Fibroblast of villous mesenchyme (primary cell): Measurements from ENCODE around the gene NOM1. TPM values are rescaled to one million over a fixed set of nuclear protein-coding genes. Genes with fewer than 3 reads are reported as not detected.

ENCODE experiments used
- DNase-seq: peaks from one replicate; pipeline ENCODE4 v3.0.0-alpha.2; 2010; ENCODE audit warnings: low read depth
- H3K4me3 ChIP-seq: 2 replicates; pipeline ENCODE4 v1.5.1; 2011; ENCODE audit warnings: low read depth, mild to moderate bottlenecking, low read length
- total RNA-seq: library from RNA; depleted of rRNA; stranded (reverse); fragments of >200 nt; gene quantifications from 2 replicates; pipeline ENCODE4 v1.2.3, GENCODE V29; 2012
- TF ChIP-seq, protein P1 (sequence below): IDR thresholded peaks from 2 replicates; pipeline ENCODE4 v1.5.1; 2012; ENCODE audit warnings: low read depth, mild to moderate bottlenecking, low read length; ENCODE audit not compliant: insufficient read depth

NOM1 gene
- total RNA-seq, 1 donor: 19.0 TPM

DNA sequence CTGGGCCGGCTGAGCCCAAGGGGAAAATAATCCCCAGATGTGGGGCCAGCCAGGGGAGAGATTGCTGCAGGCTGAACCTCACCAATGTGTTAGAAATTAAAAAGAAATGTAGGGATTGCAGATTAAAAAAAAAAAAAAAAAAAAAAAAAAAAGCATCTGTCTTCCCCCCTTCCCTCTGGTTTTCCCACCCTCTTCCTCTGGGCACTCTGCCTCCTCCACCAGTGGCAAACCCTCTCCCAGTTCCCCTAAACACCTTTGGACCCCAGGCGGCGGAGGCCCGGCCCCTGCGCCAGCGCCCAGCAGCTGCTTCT, 53.9 kb downstream of the NOM1 start:
- H3K4me3 ChIP-seq: no peak overlapping the region
- DNase-seq: no peak
- TF ChIP-seq, protein P1, sequence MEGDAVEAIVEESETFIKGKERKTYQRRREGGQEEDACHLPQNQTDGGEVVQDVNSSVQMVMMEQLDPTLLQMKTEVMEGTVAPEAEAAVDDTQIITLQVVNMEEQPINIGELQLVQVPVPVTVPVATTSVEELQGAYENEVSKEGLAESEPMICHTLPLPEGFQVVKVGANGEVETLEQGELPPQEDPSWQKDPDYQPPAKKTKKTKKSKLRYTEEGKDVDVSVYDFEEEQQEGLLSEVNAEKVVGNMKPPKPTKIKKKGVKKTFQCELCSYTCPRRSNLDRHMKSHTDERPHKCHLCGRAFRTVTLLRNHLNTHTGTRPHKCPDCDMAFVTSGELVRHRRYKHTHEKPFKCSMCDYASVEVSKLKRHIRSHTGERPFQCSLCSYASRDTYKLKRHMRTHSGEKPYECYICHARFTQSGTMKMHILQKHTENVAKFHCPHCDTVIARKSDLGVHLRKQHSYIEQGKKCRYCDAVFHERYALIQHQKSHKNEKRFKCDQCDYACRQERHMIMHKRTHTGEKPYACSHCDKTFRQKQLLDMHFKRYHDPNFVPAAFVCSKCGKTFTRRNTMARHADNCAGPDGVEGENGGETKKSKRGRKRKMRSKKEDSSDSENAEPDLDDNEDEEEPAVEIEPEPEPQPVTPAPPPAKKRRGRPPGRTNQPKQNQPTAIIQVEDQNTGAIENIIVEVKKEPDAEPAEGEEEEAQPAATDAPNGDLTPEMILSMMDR: no peak

DNA sequence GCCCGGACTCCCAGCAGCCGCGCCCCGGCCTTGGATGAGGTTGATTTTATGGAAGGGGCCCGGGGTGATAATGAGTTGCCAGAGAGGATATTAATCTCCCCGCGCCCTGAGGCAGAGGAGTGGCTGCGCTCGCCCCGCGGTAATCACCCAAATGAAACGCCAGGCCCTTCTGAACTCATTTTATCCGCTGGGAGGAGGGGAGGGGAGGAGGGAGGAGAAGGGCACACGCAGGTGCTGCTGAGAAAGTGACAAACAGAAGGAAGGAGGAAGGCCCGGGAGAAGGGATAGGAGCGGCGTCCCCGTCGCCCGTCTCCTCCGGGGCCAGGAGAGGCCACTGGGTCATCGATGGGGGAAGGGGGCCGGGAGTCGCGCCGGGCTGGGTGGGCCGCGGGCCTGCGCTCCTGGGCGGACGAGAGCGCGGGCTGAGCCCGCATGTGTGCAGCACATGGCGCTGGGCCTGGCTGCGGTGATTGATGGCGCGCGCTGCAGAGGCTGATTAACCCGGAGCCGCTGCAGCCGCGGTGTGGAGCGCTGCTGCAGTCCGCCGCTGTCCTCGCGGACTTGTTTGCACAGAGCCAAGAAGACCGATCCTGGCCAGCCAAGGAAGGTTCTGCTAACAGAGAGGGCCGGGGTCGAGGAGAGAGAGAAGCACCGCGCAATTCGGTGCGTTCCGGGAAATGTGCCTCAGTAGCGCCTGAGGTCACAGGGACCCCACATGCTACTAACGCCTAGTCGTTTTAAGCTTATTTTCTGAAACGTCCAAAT, 54.4 kb downstream of the NOM1 start:
- DNase-seq: peak; percentile 22
- TF ChIP-seq, protein P1: no peak
- no peak overlapping the region for H3K4me3 ChIP-seq

DNA sequence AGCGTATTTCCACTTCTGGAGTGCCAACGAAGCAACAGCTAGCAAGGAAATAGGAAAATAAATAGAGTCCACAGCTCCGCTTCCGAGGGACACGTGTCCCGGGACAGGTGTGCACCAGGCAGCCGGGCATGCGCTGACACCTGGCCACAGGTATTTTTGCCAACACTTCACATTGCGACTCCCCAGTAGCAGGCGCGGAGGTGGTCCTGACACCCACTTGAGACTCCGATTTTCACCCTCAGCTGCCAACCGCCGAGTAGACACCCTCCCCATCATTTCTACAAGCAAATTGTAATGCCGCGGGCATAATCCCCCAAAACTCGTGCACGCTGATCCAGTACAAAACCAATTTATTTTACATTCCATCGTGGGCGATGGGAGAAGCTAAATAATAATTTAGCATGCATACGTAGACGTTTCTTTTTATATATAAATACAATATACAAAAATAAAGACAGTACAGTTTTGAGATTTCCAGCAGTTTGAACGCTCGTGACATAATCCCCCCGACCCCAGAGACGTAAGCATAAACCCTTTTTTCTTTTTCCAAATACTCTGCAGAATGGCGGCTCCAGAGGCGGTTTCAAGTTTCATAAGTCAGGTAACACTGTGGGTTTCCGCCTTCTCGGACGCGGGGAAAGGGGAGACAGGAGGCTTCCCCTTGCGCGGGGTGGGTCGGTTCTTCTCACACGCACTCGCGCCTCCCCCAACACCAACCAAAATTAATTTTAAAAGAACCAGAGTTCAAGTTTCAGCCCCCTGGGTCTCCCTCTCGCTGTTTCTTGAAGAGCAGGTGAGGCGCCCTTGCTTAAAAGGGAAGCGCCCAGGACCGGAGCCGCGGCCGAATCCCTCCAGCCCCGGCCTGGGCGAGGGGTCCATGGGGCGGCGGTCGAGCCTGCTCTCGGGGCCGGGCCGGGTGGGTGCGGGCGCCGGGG, 55.3 kb downstream of the NOM1 start:
- no peak for DNase-seq
- no peak overlapping the region for H3K4me3 ChIP-seq
- TF ChIP-seq, protein P1: no peak

DNA sequence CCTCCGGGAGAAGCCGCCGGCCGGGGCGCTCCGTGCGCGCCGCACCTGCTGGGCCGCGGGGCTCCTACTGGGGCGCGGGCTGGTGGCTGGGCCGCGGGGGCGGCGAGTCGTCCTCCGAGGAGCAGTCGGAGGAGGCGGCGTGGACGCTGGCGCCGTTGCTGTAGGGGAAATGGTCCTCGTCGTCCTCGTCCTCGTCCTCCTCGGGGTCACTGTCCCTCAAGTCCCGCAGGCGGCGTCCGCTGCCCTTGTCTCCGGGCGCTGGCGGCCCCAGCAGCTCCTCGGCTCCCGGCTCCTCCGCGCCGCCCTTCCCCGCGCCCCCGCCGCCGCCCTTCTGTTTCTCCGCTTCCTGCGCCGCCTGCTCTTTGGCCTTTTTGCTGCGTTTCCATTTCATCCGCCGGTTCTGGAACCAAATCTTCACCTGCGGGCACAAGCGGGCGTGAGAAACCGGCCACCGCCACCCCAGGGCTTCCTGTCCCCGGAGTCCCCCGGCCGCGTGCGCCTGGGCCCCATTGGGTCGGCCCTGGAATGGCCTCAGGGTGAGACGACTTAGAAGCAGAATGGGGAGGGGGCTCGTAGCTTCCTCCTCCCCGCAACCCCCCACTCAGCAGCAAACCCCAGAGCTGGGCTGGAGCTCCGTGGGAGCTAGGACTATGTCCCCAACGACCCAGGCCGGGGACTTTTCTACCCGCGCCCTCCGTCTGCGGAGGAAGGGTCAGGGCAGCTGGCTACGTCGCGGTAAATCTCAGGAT, 56.1 kb downstream of the NOM1 start:
- TF ChIP-seq, protein P1: no peak
- no peak for DNase-seq
- H3K4me3 ChIP-seq: no peak overlapping the region

DNA sequence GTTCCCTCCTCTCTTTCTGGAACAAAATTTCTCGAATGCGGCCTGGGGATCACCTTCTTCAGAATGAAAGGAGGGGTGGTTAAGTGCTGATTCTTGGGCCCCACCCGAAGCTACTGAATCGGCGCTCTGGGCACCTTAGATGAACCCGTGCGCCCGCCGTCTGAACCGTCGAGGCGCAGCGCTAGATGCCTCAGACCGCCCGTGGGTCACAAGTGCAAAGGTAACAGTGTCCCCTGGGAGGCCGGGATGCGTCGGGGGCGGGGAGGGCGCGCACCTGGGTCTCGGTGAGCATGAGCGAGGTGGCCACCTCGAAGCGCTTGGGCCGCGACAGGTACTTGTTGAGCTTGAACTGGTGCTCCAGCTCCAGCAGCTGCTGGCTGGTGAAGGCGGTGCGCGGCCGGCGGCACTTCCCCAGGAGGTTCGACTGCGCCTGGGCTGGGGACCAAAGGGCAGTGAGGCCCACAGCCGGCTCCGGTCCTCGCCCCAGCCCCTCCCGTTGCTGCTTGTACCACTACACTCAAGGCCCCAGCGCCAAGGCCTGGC, 56.8 kb downstream of the NOM1 start:
- TF ChIP-seq, protein P1: no peak

GRCh38 chr7:157006829-157007469, 57.4 kb downstream of the NOM1 start:
- TF ChIP-seq, protein P1: no peak
- H3K4me3 ChIP-seq: no peak overlapping the region
- DNase-seq: no peak

More for the DNA sequence above, 56.8 kb downstream of the NOM1 start:
- H3K4me3 ChIP-seq: no peak overlapping the region
- no peak for DNase-seq
